H9 (cell line): Measurements from ENCODE around the gene ZNF775. TPM values are rescaled to one million over a fixed set of nuclear protein-coding genes. Genes with fewer than 3 reads are reported as not detected.

Experiments
- DNase-seq: peaks from one replicate; pipeline ENCODE4 v3.0.0-alpha.2; 2017
- H2AFZ ChIP-seq: one replicate; pipeline ENCODE4 v1.6.1; 2013; ENCODE audit warnings: mild to moderate bottlenecking, low read length, control low read depth, moderate library complexity
- H2AK5ac ChIP-seq: 2 replicates; pipeline ENCODE4 v1.6.1; 2013; ENCODE audit warnings: low read length, control low read depth, mixed read lengths; ENCODE audit not compliant: insufficient read length
- H2BK120ac ChIP-seq: one replicate; pipeline ENCODE4 v1.6.1; 2013; ENCODE audit warnings: low read depth, mild to moderate bottlenecking, low read length, control low read depth, inconsistent platforms; ENCODE audit not compliant: poor library complexity, severe bottlenecking
- H2BK12ac ChIP-seq: 2 replicates; pipeline ENCODE4 v1.6.1; 2013; ENCODE audit warnings: low read length, control low read depth, mixed read lengths, low read depth; ENCODE audit not compliant: insufficient read length
- H2BK15ac ChIP-seq: 2 replicates; pipeline ENCODE4 v1.6.1; 2013; ENCODE audit warnings: low read depth, low read length, control low read depth
- H2BK20ac ChIP-seq: one replicate; pipeline ENCODE4 v1.6.1; 2013; ENCODE audit warnings: low read depth, mild to moderate bottlenecking, low read length, control low read depth, inconsistent platforms; ENCODE audit not compliant: poor library complexity, severe bottlenecking
- H2BK5ac ChIP-seq: 2 replicates; pipeline ENCODE4 v1.6.1; 2013; ENCODE audit warnings: low read length, control low read depth, mixed read lengths; ENCODE audit not compliant: insufficient read length
- H3K14ac ChIP-seq: 2 replicates; pipeline ENCODE4 v1.6.1; 2013; ENCODE audit warnings: low read length, control low read depth; ENCODE audit not compliant: insufficient read depth
- H3K18ac ChIP-seq: 2 replicates; pipeline ENCODE4 v1.6.1; 2013; ENCODE audit warnings: low read depth, mild to moderate bottlenecking, mixed read lengths, low read length, control low read depth; ENCODE audit not compliant: insufficient read length
- H3K23ac ChIP-seq: 2 replicates; pipeline ENCODE4 v1.6.1; 2013; ENCODE audit warnings: low read length, control low read depth, mixed read lengths, low read depth; ENCODE audit not compliant: insufficient read length
- H3K23me2 ChIP-seq: 2 replicates; pipeline ENCODE4 v1.6.1; 2013; ENCODE audit warnings: low read depth, mild to moderate bottlenecking, mixed read lengths, low read length, control low read depth; ENCODE audit not compliant: insufficient read length, poor library complexity, severe bottlenecking
- H3K27ac ChIP-seq: 2 replicates; pipeline ENCODE4 v1.5.1; 2013; ENCODE audit warnings: low read length, control low read depth, mixed read lengths, low read depth; ENCODE audit not compliant: insufficient read length
- H3K27me3 ChIP-seq: 2 replicates; pipeline ENCODE4 v1.6.1; 2013; ENCODE audit warnings: low read length, control low read depth, inconsistent platforms; ENCODE audit not compliant: insufficient read depth
- H3K4ac ChIP-seq: 2 replicates; pipeline ENCODE4 v1.6.1; 2013; ENCODE audit warnings: low read depth, mild to moderate bottlenecking, control low read depth, inconsistent platforms, low read length, moderate library complexity
- H3K4me1 ChIP-seq: 2 replicates; pipeline ENCODE4 v1.6.1; 2013; ENCODE audit warnings: low read length, control low read depth, inconsistent platforms; ENCODE audit not compliant: insufficient read depth
- H3K4me2 ChIP-seq: 2 replicates; pipeline ENCODE4 v1.6.1; 2013; ENCODE audit warnings: low read length, control low read depth, mixed read lengths; ENCODE audit not compliant: insufficient read length, insufficient read depth
- H3K56ac ChIP-seq: 2 replicates; pipeline ENCODE4 v1.6.1; 2013; ENCODE audit warnings: low read depth, mild to moderate bottlenecking, mixed read lengths, low read length, control low read depth; ENCODE audit not compliant: insufficient read length
- H3K79me1 ChIP-seq: 2 replicates; pipeline ENCODE4 v1.6.1; 2013; ENCODE audit warnings: low read depth, mild to moderate bottlenecking, moderate library complexity, low read length, control low read depth, inconsistent platforms; ENCODE audit not compliant: insufficient read depth, poor library complexity, severe bottlenecking
- H3K79me2 ChIP-seq: 2 replicates; pipeline ENCODE4 v1.6.1; 2013; ENCODE audit warnings: low read length, control low read depth, inconsistent platforms; ENCODE audit not compliant: insufficient read depth
- H3K9ac ChIP-seq: 2 replicates; pipeline ENCODE4 v1.6.1; 2013; ENCODE audit warnings: low read length, control low read depth, mixed read lengths; ENCODE audit not compliant: insufficient read length; ENCODE audit errors: extremely low read depth
- H3K9me3 ChIP-seq: one replicate; pipeline ENCODE4 v1.6.1; 2013; ENCODE audit warnings: low read depth, low read length, inconsistent platforms; ENCODE audit not compliant: control insufficient read depth
- H3T11ph ChIP-seq: one replicate; pipeline ENCODE4 v1.6.1; 2013; ENCODE audit warnings: mild to moderate bottlenecking, low read length, control low read depth, inconsistent platforms
- H4K20me1 ChIP-seq: one replicate; pipeline ENCODE4 v1.6.1; 2013; ENCODE audit not compliant: control insufficient read depth, insufficient read length, insufficient read depth
- H4K5ac ChIP-seq: 2 replicates; pipeline ENCODE4 v1.6.1; 2013; ENCODE audit warnings: low read depth, mild to moderate bottlenecking, mixed read lengths, low read length, control low read depth; ENCODE audit not compliant: insufficient read length
- H4K8ac ChIP-seq: replicated peaks from 2 replicates; pipeline ENCODE4 v1.6.1; 2013; ENCODE audit warnings: low read length, control low read depth, mixed read lengths, low read depth; ENCODE audit not compliant: insufficient read length
- H4K91ac ChIP-seq: 2 replicates; pipeline ENCODE4 v1.6.1; 2013; ENCODE audit warnings: low read depth, mild to moderate bottlenecking, moderate library complexity, mixed read lengths, low read length, control low read depth; ENCODE audit not compliant: insufficient read length
- H3K27ac Mint-ChIP-seq, 3 experiments: 2 replicates in 2 of 3; 3 replicates in 1 of 3; pipeline ENCODE4 v1.8.0; 2020 to 2021; ENCODE audit warnings: mixed read lengths in 3 of 3, mild to moderate bottlenecking in 1 of 3, moderate library complexity in 1 of 3
- H3K27me3 Mint-ChIP-seq: 2 replicates; pipeline ENCODE4 v1.8.0; 2021; ENCODE audit warnings: low read depth, mild to moderate bottlenecking, moderate library complexity, mixed read lengths
- H3K36me3 Mint-ChIP-seq, 3 experiments: 2 replicates in 2 of 3; 3 replicates in 1 of 3; pipeline ENCODE4 v1.8.0; 2020 to 2021; ENCODE audit warnings: low read depth in 3 of 3, mixed read lengths in 3 of 3; ENCODE audit not compliant: insufficient read depth in 1 of 3
- H3K4me1 Mint-ChIP-seq, 2 experiments: 2 replicates each; pipeline ENCODE4 v1.8.0; 2020; ENCODE audit warnings: mixed read lengths in 2 of 2
- H3K4me3 Mint-ChIP-seq, 2 experiments: 2 replicates in 1 of 2; 3 replicates in 1 of 2; pipeline ENCODE4 v1.8.0; 2020 to 2021; ENCODE audit warnings: mild to moderate bottlenecking in 2 of 2, mixed read lengths in 2 of 2, moderate library complexity in 1 of 2
- H3K9me3 Mint-ChIP-seq, 2 experiments: 2 replicates in 1 of 2; 3 replicates in 1 of 2; pipeline ENCODE4 v1.8.0; 2020; ENCODE audit warnings: mild to moderate bottlenecking in 2 of 2, mixed read lengths in 2 of 2, moderate library complexity in 1 of 2
- CTCF ChIP-seq: fragments of 200-600 bp; sonication (generic); conservative IDR thresholded peaks from 3 replicates; pipeline ENCODE4 v1.8.0; 2021; ENCODE audit warnings: antibody characterized with exemption, mild to moderate bottlenecking
- WGBS: extraction: QIAGEN DNeasy Blood & Tissue Kit; methylation state at CpG from one replicate; pipeline ENCODE4 v1.1.7; 2013; ENCODE audit warnings: missing lambda C conversion rate, low lambda C conversion rate, mixed read lengths; ENCODE audit not compliant: insufficient read length; ENCODE audit errors: extremely low coverage; 5-methylcytosine and 5-hydroxymethylcytosine counted together
- total RNA-seq: library from RNA; stranded (reverse); gene quantifications from 2 replicates; pipeline ENCODE4 v1.2.1, GENCODE V29; 2021

Gene ZNF775
- total RNA-seq, 1 experiment from 2014 or later: 10.5 TPM

GRCh38 chr7:150431839-150432658, 52.9 kb downstream of the ZNF775 start:
- no peaks in the 10 kb centered on the region for H3K27me3 ChIP-seq
- Mint-ChIP-seq H3K36me3 (no peaks in the 10 kb centered on the region; a peak in 1 of 7 replicates), H3K27ac (no peak overlapping the region), H3K9me3 (no peaks in the 10 kb centered on the region), H3K4me3 (no peak overlapping the region), H3K27me3 (peaks cover 61% of the 10 kb centered on the region), H3K4me1 (peaks cover 25 to 27% of the 10 kb centered on the region in 2 experiments)
- no peak overlapping the region for H2BK5ac ChIP-seq
- no peak overlapping the region for H3K18ac ChIP-seq
- no peak overlapping the region for H3K27ac ChIP-seq
- H2BK15ac ChIP-seq: no peak overlapping the region; the same call in 1 of the 2 replicates
- no peaks in the 10 kb centered on the region for H3K79me2 ChIP-seq
- no peak overlapping the region for H3K14ac ChIP-seq
- no peak overlapping the region for H4K8ac ChIP-seq
- H3K4ac ChIP-seq: no peak overlapping the region
- H2AFZ ChIP-seq: no peak overlapping the region
- no peak overlapping the region for H3K9ac ChIP-seq
- H3K79me1 ChIP-seq: no peaks in the 10 kb centered on the region
- H4K20me1 ChIP-seq: no peaks in the 10 kb centered on the region
- no peak for DNase-seq
- H3K9me3 ChIP-seq: no peaks in the 10 kb centered on the region
- H2BK120ac ChIP-seq: no peak overlapping the region
- H3K23me2 ChIP-seq: no peaks in the 10 kb centered on the region
- H4K91ac ChIP-seq: no peak overlapping the region
- no peak overlapping the region for H3T11ph ChIP-seq
- H2BK12ac ChIP-seq: no peak overlapping the region
- no peak overlapping the region for H3K4me2 ChIP-seq
- TF ChIP-seq CTCF: no peak
- H3K56ac ChIP-seq: no peak overlapping the region
- no peak overlapping the region for H2AK5ac ChIP-seq
- H2BK20ac ChIP-seq: no peak overlapping the region
- H3K23ac ChIP-seq: no peak overlapping the region
- WGBS: no CpG with 5 or more reads among the region's 7 CpGs
- no peak overlapping the region for H4K5ac ChIP-seq
- peaks cover 11% of the 10 kb centered on the region for H3K4me1 ChIP-seq
